ENCODE results near the gene DGKG.

The DGKG gene

GRCh38 chr3:186220365-186220764 lies 141.7 kb downstream of the DGKG start:
- TF ChIP-seq HDGF (IDR thresholded peaks at IDR 0.05; ENCODE audit: borderline replicate concordance) (no peak), FOXA1 (IDR thresholded peaks at IDR 0.05) (no peak), ARNT (IDR thresholded peaks at IDR 0.05) (no peak), TARDBP (IDR thresholded peaks at IDR 0.05) (no peak), SP1 (IDR thresholded peaks at IDR 0.05) (no peak), ZNF384 (IDR thresholded peaks at IDR 0.05) (no peak), LEF1 (IDR thresholded peaks at IDR 0.05; ENCODE audit: borderline replicate concordance) (no peak), CTBP1 (IDR thresholded peaks at IDR 0.05; ENCODE audit: borderline replicate concordance) (no peak), L3MBTL2 (conservative IDR thresholded peaks at IDR 0.05) (no peak), ELF4 (IDR thresholded peaks at IDR 0.05) (no peak), NFRKB (IDR thresholded peaks at IDR 0.05) (no peak), PKNOX1 (IDR thresholded peaks at IDR 0.05) (no peak), FOXM1 (IDR thresholded peaks at IDR 0.05; ENCODE audit: borderline replicate concordance) (no peak), BHLHE40 (IDR thresholded peaks at IDR 0.05; ENCODE audit: borderline replicate concordance) (no peak), SUZ12 (IDR thresholded peaks at IDR 0.05) (no peak)
- POLR2A ChIA-PET, result no interaction called here
- CTCF ChIA-PET, result interaction anchor here (1.0 kb wide), 1 partner anchor 277 kb away, joined by 3 read pairs; no protein-coding TSS in a partner anchor
- no peak for DNase-seq (ENCODE audit: extremely low spot score)

GRCh38 chr3:186219211-186219638 lies 142.8 kb downstream of the DGKG start:
- CTCF ChIA-PET, result no interaction called here
- POLR2A ChIA-PET, result no interaction called here
- TF ChIP-seq SP1 (IDR thresholded peaks at IDR 0.05) (no peak), ELF4 (IDR thresholded peaks at IDR 0.05) (no peak), L3MBTL2 (conservative IDR thresholded peaks at IDR 0.05) (no peak), FOXM1 (IDR thresholded peaks at IDR 0.05; ENCODE audit: borderline replicate concordance) (no peak), SUZ12 (IDR thresholded peaks at IDR 0.05) (no peak), FOXK2 (IDR thresholded peaks at IDR 0.05) (no peak), ARNT (IDR thresholded peaks at IDR 0.05) (no peak), HDGF (IDR thresholded peaks at IDR 0.05; ENCODE audit: borderline replicate concordance) (no peak), ZNF384 (IDR thresholded peaks at IDR 0.05) (no peak)
- DNase-seq (ENCODE audit: extremely low spot score), result no peak

GRCh38 chr3:186218421-186218820 lies 143.6 kb downstream of the DGKG start:
- ChIA-PET POLR2A (no interaction called here), CTCF (no interaction called here)
- TF ChIP-seq FOXM1 (IDR thresholded peaks at IDR 0.05; ENCODE audit: borderline replicate concordance) (no peak), LEF1 (IDR thresholded peaks at IDR 0.05; ENCODE audit: borderline replicate concordance) (no peak), ZNF384 (IDR thresholded peaks at IDR 0.05) (no peak), ARNT (IDR thresholded peaks at IDR 0.05) (no peak), L3MBTL2 (conservative IDR thresholded peaks at IDR 0.05) (no peak), ELF4 (IDR thresholded peaks at IDR 0.05) (no peak), FOXA1 (IDR thresholded peaks at IDR 0.05) (no peak), SP1 (IDR thresholded peaks at IDR 0.05) (no peak), FOXK2 (IDR thresholded peaks at IDR 0.05) (no peak), TARDBP (IDR thresholded peaks at IDR 0.05) (no peak), CTBP1 (IDR thresholded peaks at IDR 0.05; ENCODE audit: borderline replicate concordance) (no peak), PKNOX1 (IDR thresholded peaks at IDR 0.05) (no peak), BHLHE40 (IDR thresholded peaks at IDR 0.05; ENCODE audit: borderline replicate concordance) (no peak), NFRKB (IDR thresholded peaks at IDR 0.05) (no peak), HDGF (IDR thresholded peaks at IDR 0.05; ENCODE audit: borderline replicate concordance) (no peak), SUZ12 (IDR thresholded peaks at IDR 0.05) (no peak)
- no peak for DNase-seq (ENCODE audit: extremely low spot score)

GRCh38 chr3:186217820-186218164 lies 144.2 kb downstream of the DGKG start:
- DNase-seq (ENCODE audit: extremely low spot score), result no peak
- ChIA-PET CTCF (no interaction called here), POLR2A (no interaction called here)
- TF ChIP-seq FOXK2 (IDR thresholded peaks at IDR 0.05), result no peak
- TF ChIP-seq ZNF384 (IDR thresholded peaks at IDR 0.05), result no peak
- no peak for TF ChIP-seq FOXA1 (IDR thresholded peaks at IDR 0.05)

GRCh38 chr3:186216900-186217819 lies 144.9 kb downstream of the DGKG start:
- no peak for DNase-seq (ENCODE audit: extremely low spot score)
- ChIA-PET POLR2A (no interaction called here), CTCF (no interaction called here)
- TF ChIP-seq HDGF (IDR thresholded peaks at IDR 0.05; ENCODE audit: borderline replicate concordance), result no peak
- no peak for TF ChIP-seq SUZ12 (IDR thresholded peaks at IDR 0.05)
- TF ChIP-seq ARNT (IDR thresholded peaks at IDR 0.05), result no peak
- TF ChIP-seq FOXK2 (IDR thresholded peaks at IDR 0.05), result no peak
- TF ChIP-seq FOXA1 (IDR thresholded peaks at IDR 0.05), result no peak
- TF ChIP-seq ELF4 (IDR thresholded peaks at IDR 0.05), result no peak
- TF ChIP-seq SP1 (IDR thresholded peaks at IDR 0.05), result no peak

GRCh38 chr3:186214670-186215069 lies 147.4 kb downstream of the DGKG start:
- ChIA-PET POLR2A (no interaction called here), CTCF (no interaction called here)
- TF ChIP-seq L3MBTL2 (conservative IDR thresholded peaks at IDR 0.05) (no peak), CTBP1 (IDR thresholded peaks at IDR 0.05; ENCODE audit: borderline replicate concordance) (no peak), HDGF (IDR thresholded peaks at IDR 0.05; ENCODE audit: borderline replicate concordance) (no peak), FOXM1 (IDR thresholded peaks at IDR 0.05; ENCODE audit: borderline replicate concordance) (no peak), FOXA1 (IDR thresholded peaks at IDR 0.05) (no peak), SUZ12 (IDR thresholded peaks at IDR 0.05) (no peak), ARNT (IDR thresholded peaks at IDR 0.05) (no peak), BHLHE40 (IDR thresholded peaks at IDR 0.05; ENCODE audit: borderline replicate concordance) (no peak), LEF1 (IDR thresholded peaks at IDR 0.05; ENCODE audit: borderline replicate concordance) (no peak), TARDBP (IDR thresholded peaks at IDR 0.05) (no peak), SP1 (IDR thresholded peaks at IDR 0.05) (no peak)
- DNase-seq (ENCODE audit: extremely low spot score), result no peak
